Astrocyte (in vitro differentiated cells and primary cell): ENCODE measurements around the gene AEBP2. TPM values are rescaled to one million over a fixed set of nuclear protein-coding genes. Genes with fewer than 3 reads are reported as not detected.

Experiments used
- DNase-seq: peaks from one replicate; pipeline ENCODE4 v3.0.0-alpha.2; 2010; ENCODE audit warnings: low read depth
- FAIRE-seq: peaks from 2 replicates; lab custom pipeline; 2011; peaks lifted over from hg19 to GRCh38; lab: Jason Lieb, UNC
- H2AFZ ChIP-seq: 2 replicates; pipeline ENCODE4 v1.6.0; 2012; ENCODE audit warnings: low read depth, low read length, inconsistent platforms
- H3K27ac ChIP-seq: 2 replicates; pipeline ENCODE4 v1.5.1; 2011; ENCODE audit warnings: low read depth, low read length, inconsistent platforms
- H3K27me3 ChIP-seq: 2 replicates; pipeline ENCODE4 v1.6.0; 2011; ENCODE audit warnings: low read length, inconsistent platforms; ENCODE audit not compliant: insufficient read depth
- H3K36me3 ChIP-seq: 2 replicates; pipeline ENCODE4 v1.5.1; 2011; ENCODE audit warnings: low read length, inconsistent platforms; ENCODE audit not compliant: insufficient read depth
- H3K4me1 ChIP-seq: 2 replicates; pipeline ENCODE4 v1.5.1; 2011; ENCODE audit warnings: low read length, inconsistent platforms; ENCODE audit not compliant: insufficient read depth
- H3K4me2 ChIP-seq: 2 replicates; pipeline ENCODE4 v1.6.0; 2012; ENCODE audit warnings: low read length, inconsistent platforms
- H3K4me3 ChIP-seq: 2 replicates; pipeline ENCODE4 v1.5.1; 2011; ENCODE audit warnings: low read depth, mild to moderate bottlenecking, low read length, inconsistent platforms; ENCODE audit not compliant: insufficient read depth
- H3K79me2 ChIP-seq: 2 replicates; pipeline ENCODE4 v1.6.0; 2012; ENCODE audit warnings: mild to moderate bottlenecking, low read length, inconsistent platforms; ENCODE audit not compliant: insufficient read depth
- H3K9ac ChIP-seq: 2 replicates; pipeline ENCODE4 v1.6.0; 2012; ENCODE audit warnings: mild to moderate bottlenecking, low read length, inconsistent platforms
- H3K9me3 ChIP-seq: 2 replicates; pipeline ENCODE4 v1.5.1; 2012; ENCODE audit warnings: low read depth, mild to moderate bottlenecking, low read length, inconsistent platforms; ENCODE audit not compliant: insufficient read depth
- H4K20me1 ChIP-seq: 2 replicates; pipeline ENCODE4 v1.6.0; 2012; ENCODE audit warnings: low read length, inconsistent platforms; ENCODE audit not compliant: insufficient read depth
- H3K27ac Mint-ChIP-seq: one replicate; pipeline ENCODE4 v1.8.0; 2021; ENCODE audit warnings: mild to moderate bottlenecking, mixed read lengths; ENCODE audit not compliant: unreplicated experiment
- H3K27me3 Mint-ChIP-seq: one replicate; pipeline ENCODE4 v1.8.0; 2021; ENCODE audit warnings: low read depth, mixed read lengths; ENCODE audit not compliant: unreplicated experiment
- H3K36me3 Mint-ChIP-seq: one replicate; pipeline ENCODE4 v1.8.0; 2021; ENCODE audit warnings: low read depth, mixed read lengths; ENCODE audit not compliant: unreplicated experiment
- H3K4me1 Mint-ChIP-seq: one replicate; pipeline ENCODE4 v1.8.0; 2021; ENCODE audit warnings: low read depth, mixed read lengths; ENCODE audit not compliant: unreplicated experiment
- H3K4me3 Mint-ChIP-seq: one replicate; pipeline ENCODE4 v1.8.0; 2021; ENCODE audit warnings: mild to moderate bottlenecking, moderate library complexity, mixed read lengths; ENCODE audit not compliant: unreplicated experiment
- H3K9me3 Mint-ChIP-seq: one replicate; pipeline ENCODE4 v1.8.0; 2021; ENCODE audit warnings: mild to moderate bottlenecking, mixed read lengths; ENCODE audit not compliant: unreplicated experiment
- EZH2 ChIP-seq: IDR thresholded peaks from 2 replicates; pipeline ENCODE4 v1.6.1; 2012; ENCODE audit warnings: mild to moderate bottlenecking, low read length, inconsistent platforms; ENCODE audit not compliant: insufficient read depth
- total RNA-seq: library from RNA; stranded (reverse); gene quantifications from 2 replicates; pipeline ENCODE4 v1.2.1, GENCODE V29; 2021
- TF ChIP-seq, protein P1 (sequence below): IDR thresholded peaks from 2 replicates; pipeline ENCODE4 v1.5.1; 2011; ENCODE audit warnings: low read depth, mild to moderate bottlenecking, inconsistent platforms, low read length, moderate library complexity; ENCODE audit not compliant: insufficient read depth

The AEBP2 gene
- total RNA-seq, 1 donor from 2014 or later, result 39.8 TPM

DNA sequence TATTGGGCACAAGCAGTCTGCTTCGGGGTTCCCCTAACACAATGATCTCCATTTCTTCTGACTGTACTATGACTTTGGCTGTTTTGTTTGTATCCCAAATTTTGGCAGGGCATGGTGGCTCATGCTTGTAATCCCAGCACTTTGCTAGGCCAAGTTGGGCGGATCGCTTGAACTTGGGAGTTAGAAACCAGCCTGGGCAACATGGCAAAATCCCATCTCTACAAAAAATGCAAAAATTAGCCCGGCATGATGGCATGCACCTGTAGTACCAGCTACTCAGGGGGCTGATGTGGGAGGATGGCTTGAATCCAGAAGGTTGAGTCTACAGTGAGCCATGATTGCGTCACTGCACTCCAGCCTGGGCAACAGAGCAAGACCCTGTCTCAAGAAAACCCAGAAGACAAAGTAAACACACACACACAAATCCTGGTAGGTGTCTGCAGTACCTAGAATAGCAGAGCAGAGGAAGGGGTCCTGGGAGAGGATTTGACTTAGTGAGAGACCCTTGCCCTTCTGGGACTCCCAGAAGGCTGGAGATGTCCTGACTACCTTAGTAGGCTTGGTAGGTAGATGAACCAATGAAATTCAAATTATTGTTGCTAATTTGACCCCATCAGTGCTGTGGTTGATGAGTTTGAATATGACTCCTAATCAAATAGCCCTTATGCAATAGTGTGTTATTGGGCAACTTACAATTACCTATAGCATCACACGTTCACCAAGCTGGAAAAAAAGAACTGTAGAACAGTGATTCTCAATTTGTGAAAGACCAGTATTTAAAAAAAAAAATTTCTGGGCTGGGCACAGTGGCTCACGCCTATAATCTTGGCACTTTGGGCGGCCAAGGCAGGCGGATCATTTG lies 6.8 kb upstream of the AEBP2 start:
- Mint-ChIP-seq H3K36me3 (no peaks in the 10 kb centered on the region), H3K27me3 (no peaks in the 10 kb centered on the region), H3K4me1 (peaks cover 22% of the 10 kb centered on the region), H3K27ac (peak overlapping the region; percentile 100), H3K9me3 (peaks cover 5% of the 10 kb centered on the region), H3K4me3 (no peak overlapping the region)
- no peak for FAIRE-seq
- Histone ChIP-seq H3K9me3 (no peaks in the 10 kb centered on the region), H3K4me3 (no peak overlapping the region), H3K36me3 (no peaks in the 10 kb centered on the region), H3K9ac (peak overlapping the region; percentile 79), H3K79me2 (no peaks in the 10 kb centered on the region), H4K20me1 (no peaks in the 10 kb centered on the region), H3K4me2 (peak overlapping the region; percentile 10), H3K27me3 (no peaks in the 10 kb centered on the region), H2AFZ (peak overlapping the region; percentile 58), H3K27ac (peak overlapping the region; percentile 96), H3K4me1 (peaks cover 8% of the 10 kb centered on the region)
- DNase-seq, result no peak
- TF ChIP-seq, protein P1, sequence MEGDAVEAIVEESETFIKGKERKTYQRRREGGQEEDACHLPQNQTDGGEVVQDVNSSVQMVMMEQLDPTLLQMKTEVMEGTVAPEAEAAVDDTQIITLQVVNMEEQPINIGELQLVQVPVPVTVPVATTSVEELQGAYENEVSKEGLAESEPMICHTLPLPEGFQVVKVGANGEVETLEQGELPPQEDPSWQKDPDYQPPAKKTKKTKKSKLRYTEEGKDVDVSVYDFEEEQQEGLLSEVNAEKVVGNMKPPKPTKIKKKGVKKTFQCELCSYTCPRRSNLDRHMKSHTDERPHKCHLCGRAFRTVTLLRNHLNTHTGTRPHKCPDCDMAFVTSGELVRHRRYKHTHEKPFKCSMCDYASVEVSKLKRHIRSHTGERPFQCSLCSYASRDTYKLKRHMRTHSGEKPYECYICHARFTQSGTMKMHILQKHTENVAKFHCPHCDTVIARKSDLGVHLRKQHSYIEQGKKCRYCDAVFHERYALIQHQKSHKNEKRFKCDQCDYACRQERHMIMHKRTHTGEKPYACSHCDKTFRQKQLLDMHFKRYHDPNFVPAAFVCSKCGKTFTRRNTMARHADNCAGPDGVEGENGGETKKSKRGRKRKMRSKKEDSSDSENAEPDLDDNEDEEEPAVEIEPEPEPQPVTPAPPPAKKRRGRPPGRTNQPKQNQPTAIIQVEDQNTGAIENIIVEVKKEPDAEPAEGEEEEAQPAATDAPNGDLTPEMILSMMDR, result no peak
- TF ChIP-seq EZH2, result no peak

DNA sequence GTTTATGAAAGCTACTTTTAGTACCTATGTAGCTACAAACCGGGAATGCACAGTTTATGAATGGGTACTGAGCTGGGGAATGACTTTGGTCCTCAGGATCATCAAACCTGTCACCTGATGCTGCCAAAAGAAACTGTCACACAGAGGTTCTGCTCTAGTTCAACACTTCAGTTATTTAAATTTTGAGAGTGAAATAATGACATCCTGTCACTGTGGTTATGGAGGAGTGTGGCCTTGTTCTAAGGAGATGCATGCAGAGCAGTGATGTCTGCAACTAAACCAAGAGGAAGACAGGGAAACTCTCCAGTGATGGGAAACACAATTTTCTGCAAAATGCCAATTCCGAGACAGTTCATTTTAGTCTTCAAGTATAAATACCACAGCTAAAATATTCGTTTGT lies 4.8 kb upstream of the AEBP2 start:
- Mint-ChIP-seq H3K27ac (no peak overlapping the region), H3K9me3 (peaks cover 2% of the 10 kb centered on the region), H3K36me3 (no peaks in the 10 kb centered on the region), H3K4me1 (peaks cover 22% of the 10 kb centered on the region), H3K4me3 (no peak overlapping the region), H3K27me3 (no peaks in the 10 kb centered on the region)
- H3K27ac ChIP-seq, result no peak overlapping the region
- no peaks in the 10 kb centered on the region for H3K79me2 ChIP-seq
- H3K4me1 ChIP-seq, result peaks cover 8% of the 10 kb centered on the region
- no peaks in the 10 kb centered on the region for H4K20me1 ChIP-seq
- H3K9me3 ChIP-seq, result no peaks in the 10 kb centered on the region
- TF ChIP-seq EZH2, result no peak
- TF ChIP-seq, protein P1, result no peak
- DNase-seq (no peak), FAIRE-seq (no peak)
- H3K27me3 ChIP-seq, result no peaks in the 10 kb centered on the region
- no peak overlapping the region for H2AFZ ChIP-seq
- no peak overlapping the region for H3K9ac ChIP-seq
- H3K36me3 ChIP-seq, result no peaks in the 10 kb centered on the region
- H3K4me3 ChIP-seq, result no peak overlapping the region
- H3K4me2 ChIP-seq, result no peak overlapping the region
